GM21360 (cell line): ENCODE results near the gene HSD11B1.
"Not testable (repeated sequence)": the region's sequence is repeated elsewhere in the genome, so short reads cannot be mapped to it uniquely, and the experiment has no call there.

Experiments used
- ATAC-seq: cut with Tn5 transposase; IDR thresholded peaks from one replicate; pipeline ENCODE4 v1.9.1; 2021; ENCODE audit warnings: mild to moderate bottlenecking, moderate library complexity; ENCODE audit not compliant: unreplicated experiment

HSD11B1 gene

GRCh38 chr1:209689477-209689876 lies 15.2 kb upstream of the HSD11B1 start:
- no peak for ATAC-seq

DNA sequence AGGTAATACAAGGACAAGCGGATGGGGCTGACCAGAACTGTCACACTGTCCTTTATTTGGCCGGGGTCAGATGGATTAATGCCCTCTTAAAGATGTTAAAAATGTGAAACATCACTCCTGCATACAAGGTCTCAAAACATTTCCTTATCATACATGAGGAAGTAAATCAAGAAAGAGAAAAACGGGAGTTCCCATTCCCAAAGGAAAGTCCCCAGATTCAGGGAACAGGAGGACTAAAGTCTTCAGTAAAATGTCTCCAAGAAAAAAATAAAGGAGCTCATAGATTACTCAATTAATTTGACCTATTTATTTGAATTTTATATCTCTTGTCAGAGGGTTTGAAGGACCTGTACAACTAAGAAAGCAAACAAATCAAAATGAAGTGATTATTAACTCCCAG lies 13.4 kb upstream of the HSD11B1 start:
- ATAC-seq: no peak

DNA sequence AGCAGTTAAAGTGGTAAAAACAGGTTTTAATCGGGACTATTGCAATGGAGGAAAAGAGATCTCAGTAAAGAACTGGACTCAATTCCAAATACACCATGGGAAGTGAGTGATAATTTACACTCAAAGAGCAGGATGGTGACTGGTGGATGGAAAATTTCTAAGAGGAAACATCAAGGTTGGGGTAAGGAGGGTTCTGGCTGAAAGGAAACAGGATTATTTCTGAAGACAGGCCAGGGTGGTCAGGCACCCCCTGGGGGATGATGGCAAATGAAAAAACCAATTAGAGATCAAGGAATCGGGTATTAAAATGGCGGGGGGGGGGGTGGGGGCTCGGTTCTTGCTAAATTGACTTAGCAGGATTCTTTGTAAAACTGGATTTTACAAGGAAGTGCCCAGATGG lies 12.3 kb upstream of the HSD11B1 start:
- no peak for ATAC-seq

GRCh38 chr1:209692745-209693504 lies 11.7 kb upstream of the HSD11B1 start:
- ATAC-seq: no peak

DNA sequence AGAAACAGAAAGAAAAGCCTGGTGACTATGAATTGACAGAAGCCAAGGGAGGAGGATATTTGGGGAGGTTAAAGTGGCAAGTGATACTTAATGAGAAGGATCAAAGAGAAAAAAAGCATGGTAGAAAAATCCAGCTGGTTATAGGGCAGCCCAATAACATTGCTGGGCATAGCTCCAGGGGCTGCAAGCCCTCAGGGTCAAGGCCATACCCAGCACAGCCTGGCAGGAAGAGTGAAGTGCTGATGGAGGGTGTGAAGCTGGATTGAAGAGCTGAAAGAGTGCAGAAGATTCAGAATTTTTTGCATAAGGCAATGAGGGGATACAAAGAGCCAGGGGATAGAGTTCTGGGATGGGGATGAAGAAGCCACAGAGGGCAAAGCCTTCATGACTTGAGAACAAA lies 8.0 kb upstream of the HSD11B1 start:
- no peak for ATAC-seq

DNA sequence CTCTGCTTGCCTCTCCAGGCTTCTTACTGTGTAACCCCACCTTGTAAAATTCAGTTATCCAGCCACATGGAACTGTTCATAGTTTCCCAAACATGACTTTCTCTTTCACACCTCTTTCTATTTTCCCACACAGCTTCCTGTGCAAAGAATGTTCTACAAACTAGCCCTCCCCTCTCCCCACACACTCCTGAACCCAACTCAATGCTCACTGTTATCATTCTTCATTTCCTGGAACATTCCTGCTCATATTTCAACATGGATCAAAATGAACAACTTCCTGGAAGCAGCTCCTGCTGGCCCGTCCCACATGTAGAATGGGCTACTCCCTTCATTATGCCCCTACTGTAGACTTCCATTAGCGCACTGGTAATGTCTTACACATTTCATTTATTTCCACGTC lies 7.5 kb upstream of the HSD11B1 start:
- ATAC-seq: no peak

GRCh38 chr1:209700686-209701085 lies 4.0 kb upstream of the HSD11B1 start:
- not testable (repeated sequence) for ATAC-seq

DNA sequence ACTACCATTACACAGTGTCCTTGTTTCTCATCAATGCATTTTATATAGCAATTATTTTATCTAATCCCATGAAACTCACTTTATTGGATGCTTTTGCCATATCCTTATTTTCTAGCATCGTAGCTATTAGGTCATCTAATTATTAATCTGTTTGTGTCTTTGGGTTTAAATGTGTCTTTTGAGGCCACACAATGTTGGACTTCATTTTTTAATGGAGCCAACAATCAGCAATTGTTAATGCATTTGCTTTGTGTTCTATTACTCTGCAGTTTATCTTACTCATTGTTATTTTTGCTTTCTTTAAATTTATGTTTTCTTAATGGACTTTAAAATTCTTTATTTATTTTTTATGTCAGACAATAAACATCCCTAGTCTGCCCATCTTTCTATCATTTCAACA lies 1.8 kb upstream of the HSD11B1 start:
- ATAC-seq: no peak

DNA sequence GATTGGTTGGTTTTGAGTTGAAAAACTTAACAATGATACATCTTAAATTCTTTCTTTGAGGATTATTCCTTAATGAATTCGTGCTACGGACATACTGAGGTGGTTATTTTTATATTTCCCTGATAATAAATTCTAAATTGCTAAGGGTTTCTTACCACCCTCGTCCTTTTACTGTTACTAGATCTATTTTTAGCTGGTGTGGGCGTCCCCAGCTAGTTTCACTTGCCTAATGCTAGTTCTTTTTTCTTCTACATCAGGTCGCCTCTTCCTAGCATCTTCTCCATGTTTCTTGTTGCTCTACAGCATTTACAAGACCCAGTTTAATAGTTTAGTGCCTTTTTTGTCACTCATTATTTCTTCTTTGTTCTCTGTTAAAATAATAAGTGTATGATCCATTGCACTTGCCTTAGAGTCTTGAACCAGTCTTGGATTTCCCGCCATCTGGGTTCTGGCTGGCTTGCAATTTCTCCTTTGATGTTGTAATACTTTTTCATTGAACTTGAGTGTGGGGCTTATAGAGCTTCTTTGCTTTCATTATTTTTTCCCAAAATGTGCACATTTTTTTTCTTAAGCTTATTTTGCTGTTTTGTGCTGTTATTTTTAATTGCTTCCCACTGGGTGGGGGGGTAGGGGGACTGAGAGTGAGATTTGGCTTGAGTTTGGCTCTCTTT lies 677 bp upstream of the HSD11B1 start:
- no peak for ATAC-seq

- no peak for ATAC-seq
These were observed 470 bp downstream of the HSD11B1 start for GRCh38 chr1:209705033-209705598.

- ATAC-seq: no peak
These were observed 2.0 kb downstream of the HSD11B1 start for GRCh38 chr1:209706622-209707021.

DNA sequence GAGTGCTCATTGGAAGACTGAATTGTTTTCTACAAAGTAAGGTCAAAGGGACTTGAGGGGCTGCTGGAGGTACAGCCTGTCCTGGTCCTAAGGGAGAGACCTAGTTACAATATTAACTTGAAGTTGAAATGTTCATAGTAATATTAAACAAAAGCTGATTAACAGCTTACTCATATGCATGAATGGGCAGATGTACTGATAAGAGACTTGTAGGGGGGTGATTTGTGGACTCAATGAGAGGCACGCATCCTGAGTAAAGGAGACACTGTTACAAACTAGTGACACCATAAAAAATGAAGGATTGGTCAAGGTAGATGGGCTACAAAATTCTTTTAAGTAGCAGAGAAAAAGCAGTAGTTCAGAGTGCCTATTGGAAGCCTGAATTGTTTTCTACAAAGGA lies 2.7 kb downstream of the HSD11B1 start:
- ATAC-seq: no peak

DNA sequence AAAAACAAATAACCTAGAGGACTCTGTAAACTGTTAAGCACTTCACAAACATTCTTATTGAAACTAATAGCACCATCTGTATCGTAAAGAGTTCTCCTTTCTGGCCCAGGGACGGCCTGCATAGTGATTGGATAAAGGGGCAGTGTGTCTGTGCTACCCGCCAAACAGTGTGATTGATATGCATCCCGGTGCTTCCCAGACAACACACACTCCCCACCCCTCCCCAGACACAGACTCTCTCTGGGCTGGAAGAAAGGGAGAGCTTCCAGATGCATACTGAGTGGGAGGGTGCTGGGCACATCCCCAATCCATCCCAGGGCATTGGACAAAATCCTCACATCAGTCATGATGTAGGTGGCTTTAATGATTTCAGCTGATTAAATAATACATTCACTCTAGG lies 3.7 kb downstream of the HSD11B1 start:
- no peak for ATAC-seq

GRCh38 chr1:209710093-209710492 lies 5.4 kb downstream of the HSD11B1 start:
- no peak for ATAC-seq

DNA sequence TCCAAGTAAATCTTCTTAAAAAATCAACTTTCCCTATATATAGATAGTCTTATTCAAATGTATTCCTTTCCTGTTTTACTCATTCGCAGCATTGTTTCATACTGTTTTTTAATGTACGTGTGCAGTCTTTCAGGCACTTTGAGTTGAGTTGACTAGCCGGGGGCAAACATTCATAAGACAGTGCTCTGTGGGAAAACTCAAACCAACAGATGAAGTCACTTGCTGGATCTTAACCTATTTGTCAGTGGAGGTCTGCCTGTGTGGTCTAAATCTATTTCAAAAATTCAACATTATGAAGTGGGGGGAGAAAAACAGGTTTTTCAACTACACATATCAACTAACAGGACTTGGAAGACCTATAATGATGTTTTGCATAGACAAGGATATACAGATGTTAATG lies 6.2 kb downstream of the HSD11B1 start:
- ATAC-seq: no peak

DNA sequence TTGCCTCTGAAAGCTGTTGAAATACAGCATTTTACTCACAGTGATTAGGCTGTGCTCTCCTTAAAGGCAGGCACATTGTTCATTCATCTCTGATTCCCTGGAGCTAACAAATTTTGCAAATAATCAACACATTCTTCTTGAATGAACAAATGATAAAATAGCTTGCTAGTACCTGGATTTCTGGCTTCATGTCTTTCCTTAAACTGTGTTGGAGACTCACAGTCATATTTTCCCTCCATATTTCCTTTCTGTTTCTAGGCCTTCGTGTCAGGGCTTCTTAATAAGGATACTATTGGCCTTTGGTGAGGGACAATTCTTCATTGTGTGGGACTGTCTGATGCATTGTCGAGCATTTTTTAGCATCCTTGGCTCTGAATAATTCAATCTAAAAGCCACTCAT lies 9.7 kb downstream of the HSD11B1 start:
- no peak for ATAC-seq

- ATAC-seq: no peak
These were observed 10.7 kb downstream of the HSD11B1 start for GRCh38 chr1:209715314-209715713.

- ATAC-seq: no peak
These were observed 13.2 kb downstream of the HSD11B1 start for GRCh38 chr1:209717818-209718217.

DNA sequence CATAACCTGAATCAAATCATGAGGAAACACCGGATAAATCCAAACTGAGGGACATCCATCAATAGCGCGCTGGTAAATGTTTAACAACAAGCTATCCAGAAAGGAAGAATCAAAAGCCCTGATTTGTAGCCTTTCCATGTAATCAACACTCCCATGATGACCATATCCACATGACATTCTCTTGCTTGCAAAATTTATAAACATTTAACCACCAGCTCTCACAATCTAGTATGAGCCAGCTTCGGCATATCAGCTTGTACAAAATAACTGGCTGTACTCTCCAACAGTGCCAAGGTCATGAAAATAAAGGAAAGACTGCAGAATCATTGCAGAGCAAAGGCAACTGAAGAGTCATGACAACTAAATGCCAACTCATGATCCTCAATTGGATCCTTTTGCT lies 15.7 kb downstream of the HSD11B1 start:
- no peak for ATAC-seq

DNA sequence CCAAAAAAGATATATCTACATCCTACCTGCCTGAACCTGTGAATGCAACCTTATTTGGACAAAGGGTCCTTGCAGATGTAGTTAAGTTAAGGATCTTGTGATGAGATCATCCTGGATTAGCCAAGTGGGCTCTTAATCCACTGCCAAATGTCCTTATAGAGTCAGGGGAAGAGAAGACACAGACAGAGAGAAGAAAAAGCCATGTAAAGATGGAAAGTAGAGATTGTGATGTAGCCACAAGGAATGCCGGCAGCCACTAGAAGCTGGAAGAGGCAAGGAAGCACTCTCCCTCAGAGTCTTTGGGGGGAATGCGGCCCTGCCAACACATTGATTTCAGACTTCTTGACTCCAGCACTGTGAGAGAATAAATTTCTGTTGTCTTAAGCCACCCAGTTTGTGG lies 16.2 kb downstream of the HSD11B1 start:
- no peak for ATAC-seq

DNA sequence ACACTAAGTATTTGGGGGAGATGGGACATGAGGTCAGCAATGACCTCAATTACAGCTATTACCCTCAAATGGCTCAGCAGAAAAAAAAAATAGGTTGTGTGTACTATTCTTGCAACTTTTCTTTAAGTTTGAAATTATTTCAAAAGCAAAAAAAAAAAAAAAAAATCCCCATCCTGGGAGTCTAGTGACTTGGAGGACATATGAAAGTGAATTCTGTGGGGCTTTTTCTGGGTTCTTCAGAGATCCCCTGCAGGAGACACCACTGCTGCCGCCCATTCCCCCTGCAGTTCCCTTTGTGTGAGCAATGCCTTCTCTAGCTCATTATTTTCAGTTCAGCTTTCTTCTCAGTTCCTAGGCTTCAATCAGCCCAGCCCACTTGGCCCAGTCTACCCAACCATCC lies 16.7 kb downstream of the HSD11B1 start:
- ATAC-seq: no peak

DNA sequence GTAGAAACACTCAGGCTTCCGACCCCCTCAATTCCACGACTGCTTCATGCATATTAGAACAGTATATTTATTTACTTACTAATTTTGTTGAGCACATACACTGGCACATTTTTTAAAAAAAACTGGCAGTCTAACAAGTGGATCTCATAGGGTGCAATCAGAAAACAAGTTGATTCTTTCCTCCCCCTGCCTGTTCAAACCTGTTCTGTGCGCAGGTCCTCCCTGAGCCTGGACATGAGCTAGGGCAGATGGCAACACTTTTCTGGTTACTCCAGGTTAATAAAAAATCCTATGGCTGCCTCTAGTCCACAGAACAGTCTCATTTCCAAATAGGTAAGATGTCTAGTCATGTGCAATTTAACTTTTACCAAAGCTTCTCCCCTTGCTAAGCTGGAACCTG lies 18.6 kb downstream of the HSD11B1 start:
- ATAC-seq: no peak
